ENCODE data around the gene UVSSA.

- TF ChIP-seq CTCF (IDR thresholded peaks at IDR 0.05) (no peak), ATF2 (CRISPR knock-in tag; IDR thresholded peaks at IDR 0.05; ENCODE audit: borderline replicate concordance, low read depth) (no peak)
Measured at GRCh38 chr4:1367936-1368289, 20.9 kb downstream of the UVSSA start.
